ENCODE results near the gene MFAP2. TPM values are rescaled to one million over a fixed set of nuclear protein-coding genes. Genes with fewer than 3 reads are reported as not detected.

The MFAP2 gene
- polyA plus RNA-seq, 3 donors: not detected

DNA sequence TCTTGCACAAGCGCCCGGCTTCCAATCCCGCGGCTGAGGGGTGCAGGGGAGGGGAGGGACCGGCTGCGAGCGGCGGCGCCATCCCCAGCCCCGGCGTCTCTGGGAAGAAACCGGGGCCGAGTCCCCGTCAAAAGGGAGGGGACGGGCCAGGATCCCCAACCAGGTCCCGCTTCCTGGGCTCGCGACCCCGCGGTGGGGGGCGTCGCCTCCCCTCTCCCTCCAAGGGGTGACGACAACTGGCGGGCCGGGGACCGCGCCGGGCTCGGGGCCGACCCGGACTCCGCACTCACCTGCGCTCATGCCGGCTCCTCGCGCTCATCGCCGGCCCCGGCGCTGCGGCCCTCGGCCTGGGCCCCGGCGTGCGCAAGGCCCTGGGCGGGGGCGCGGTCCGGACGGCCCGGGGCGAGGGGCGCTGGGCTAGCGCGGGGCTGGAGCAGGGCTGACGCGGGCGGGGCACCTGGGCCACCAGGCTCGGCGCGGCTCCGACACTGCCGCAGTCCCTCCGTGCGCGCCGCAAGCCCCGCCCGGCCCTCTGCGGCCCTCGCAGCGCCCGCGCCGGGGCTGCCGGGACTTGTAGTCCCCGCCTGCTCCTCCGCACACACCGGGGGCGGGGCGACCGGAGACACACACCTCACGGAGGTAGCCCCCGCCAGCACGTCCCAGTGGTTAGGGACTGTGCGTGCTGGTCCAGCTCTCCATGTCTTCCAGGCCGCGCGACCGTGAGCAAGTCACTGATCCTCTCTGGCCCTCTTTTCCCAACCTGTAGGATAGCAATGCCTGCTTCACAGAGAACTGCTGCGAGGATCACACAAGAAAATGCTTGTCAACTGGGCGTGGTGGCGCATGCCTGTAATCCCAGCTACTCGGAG is 31.3 kb upstream of the MFAP2 start, which contains the start of gene ATP13A2:
Gene ATP13A2, minus strand, starts transcription at position 490 of the 869 bp plus-strand sequence. Its CDS starts 190 bp downstream, at position 300.
- no peaks in the 10 kb centered on the region for H3K27me3 ChIP-seq (ENCODE audit: control insufficient read depth in 2 of 2, insufficient read depth in 2 of 2, low read length in 2 of 2)
- intact Hi-C loops (cut with micrococcal nuclease): no loop called here
- H2AFZ ChIP-seq (ENCODE audit: insufficient read depth, low read depth, low read length, poor library complexity, severe bottlenecking): peak within 1 kb of the TSS; percentile 83
- TF ChIP-seq, protein P1, sequence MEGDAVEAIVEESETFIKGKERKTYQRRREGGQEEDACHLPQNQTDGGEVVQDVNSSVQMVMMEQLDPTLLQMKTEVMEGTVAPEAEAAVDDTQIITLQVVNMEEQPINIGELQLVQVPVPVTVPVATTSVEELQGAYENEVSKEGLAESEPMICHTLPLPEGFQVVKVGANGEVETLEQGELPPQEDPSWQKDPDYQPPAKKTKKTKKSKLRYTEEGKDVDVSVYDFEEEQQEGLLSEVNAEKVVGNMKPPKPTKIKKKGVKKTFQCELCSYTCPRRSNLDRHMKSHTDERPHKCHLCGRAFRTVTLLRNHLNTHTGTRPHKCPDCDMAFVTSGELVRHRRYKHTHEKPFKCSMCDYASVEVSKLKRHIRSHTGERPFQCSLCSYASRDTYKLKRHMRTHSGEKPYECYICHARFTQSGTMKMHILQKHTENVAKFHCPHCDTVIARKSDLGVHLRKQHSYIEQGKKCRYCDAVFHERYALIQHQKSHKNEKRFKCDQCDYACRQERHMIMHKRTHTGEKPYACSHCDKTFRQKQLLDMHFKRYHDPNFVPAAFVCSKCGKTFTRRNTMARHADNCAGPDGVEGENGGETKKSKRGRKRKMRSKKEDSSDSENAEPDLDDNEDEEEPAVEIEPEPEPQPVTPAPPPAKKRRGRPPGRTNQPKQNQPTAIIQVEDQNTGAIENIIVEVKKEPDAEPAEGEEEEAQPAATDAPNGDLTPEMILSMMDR (IDR thresholded peaks at IDR 0.05): no peak
- Mint-ChIP-seq H3K4me3 (peak within 1 kb of the TSS; percentile 86 to 90), H3K9me3 (no peaks in the 10 kb centered on the region), H3K27ac (peak within 1 kb of the TSS in 6 of 7 donors; percentile 43 to 80 (median 68)), H3K4me1 (peaks cover 57% of the 10 kb centered on the region), H3K27me3 (ENCODE audit: low read depth in 3 of 3) (peaks cover 4 to 5% (median 5%) of the 10 kb centered on the region in 3 donors), H3K36me3 (peaks cover 0 to under 1% of the 10 kb centered on the region in 2 donors)
- H3K4me2 ChIP-seq (replicated peaks; ENCODE audit: extremely low read depth, low read length, poor library complexity, severe bottlenecking): peak within 1 kb of the TSS; percentile 96
- peaks cover 12% of the 10 kb centered on the region for H3K79me2 ChIP-seq (ENCODE audit: insufficient read depth, low read length)
- peak; percentile 30 to 71 (median 52) for DNase-seq
- peak within 1 kb of the TSS; percentile 68 to 91 (median 81) for H3K4me3 ChIP-seq (replicated peaks in 1 of 3; ENCODE audit: low read depth in 2 of 3, low read length in 3 of 3)
- peak within 1 kb of the TSS in 1 of 2 donors; percentile 41 for H3K27ac ChIP-seq (ENCODE audit: low read depth in 1 of 2, low read length in 2 of 2)
- H3K4me1 ChIP-seq (ENCODE audit: control insufficient read depth in 1 of 2, insufficient read depth in 2 of 2, low read length in 2 of 2): peaks cover 54 to 61% of the 10 kb centered on the region in 2 donors
- H4K20me1 ChIP-seq (ENCODE audit: insufficient read depth, low read length): peaks cover 21% of the 10 kb centered on the region
- WGBS (ENCODE audit: insufficient coverage): 1% methylated on average over 92 of the region's 94 CpGs
- H3K36me3 ChIP-seq (replicated peaks in 1 of 2; ENCODE audit: control insufficient read depth in 1 of 2, insufficient read depth in 2 of 2, low read length in 2 of 2): no peaks in the 10 kb centered on the region
- peak within 1 kb of the TSS; percentile 69 for H3K9ac ChIP-seq (ENCODE audit: insufficient read depth, low read length, poor library complexity, severe bottlenecking)
- H3K9me3 ChIP-seq (replicated peaks in 1 of 2; ENCODE audit: control insufficient read depth in 1 of 2, insufficient read depth in 1 of 2, low read length in 2 of 2): no peaks in the 10 kb centered on the region

DNA sequence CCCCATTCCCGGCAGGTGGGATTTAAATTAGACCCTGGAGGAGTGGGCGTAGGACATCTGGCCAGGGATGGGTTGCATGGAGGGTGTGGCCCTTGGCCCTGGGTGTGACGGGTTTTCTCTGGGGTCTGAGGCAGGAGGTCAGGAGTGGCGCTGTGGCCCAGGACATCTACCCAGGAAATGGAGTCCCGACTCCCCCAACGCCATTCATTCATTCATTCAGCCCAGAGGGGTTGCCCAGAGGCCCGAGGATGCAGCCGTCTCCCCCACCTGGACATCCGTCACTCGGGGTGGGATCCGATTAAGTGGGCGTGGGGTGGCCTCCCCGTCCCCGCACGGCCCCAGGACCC is 30.6 kb upstream of the MFAP2 start:
- H3K9me3 ChIP-seq (replicated peaks in 1 of 2; ENCODE audit: control insufficient read depth in 1 of 2, insufficient read depth in 1 of 2, low read length in 2 of 2): no peaks in the 10 kb centered on the region
- peak overlapping the region; percentile 68 to 91 (median 81) for H3K4me3 ChIP-seq (replicated peaks in 1 of 3; ENCODE audit: low read depth in 2 of 3, low read length in 3 of 3)
- WGBS (ENCODE audit: insufficient coverage): 0% methylated on average over 1 of the region's 15 CpGs
- Mint-ChIP-seq H3K9me3 (no peaks in the 10 kb centered on the region), H3K27ac (peak overlapping the region in 4 of 7 donors; percentile 46 to 75 (median 66)), H3K36me3 (peaks cover 3 to 6% of the 10 kb centered on the region in 2 donors), H3K4me3 (peak overlapping the region; percentile 86 to 90), H3K4me1 (peaks cover 55% of the 10 kb centered on the region), H3K27me3 (ENCODE audit: low read depth in 3 of 3) (peaks cover 4 to 5% (median 4%) of the 10 kb centered on the region in 3 donors)
- TF ChIP-seq, protein P1 (IDR thresholded peaks at IDR 0.05): no peak
- H3K9ac ChIP-seq (ENCODE audit: insufficient read depth, low read length, poor library complexity, severe bottlenecking): peak overlapping the region; percentile 69
- H3K27ac ChIP-seq (ENCODE audit: low read depth in 1 of 2, low read length in 2 of 2): peak overlapping the region in 1 of 2 donors; percentile 41
- peak overlapping the region; percentile 96 for H3K4me2 ChIP-seq (replicated peaks; ENCODE audit: extremely low read depth, low read length, poor library complexity, severe bottlenecking)
- no peak for DNase-seq
- peaks cover 12% of the 10 kb centered on the region for H3K79me2 ChIP-seq (ENCODE audit: insufficient read depth, low read length)
- intact Hi-C loops (cut with micrococcal nuclease): no loop called here
- peak overlapping the region; percentile 83 for H2AFZ ChIP-seq (ENCODE audit: insufficient read depth, low read depth, low read length, poor library complexity, severe bottlenecking)
- H3K36me3 ChIP-seq (replicated peaks in 1 of 2; ENCODE audit: control insufficient read depth in 1 of 2, insufficient read depth in 2 of 2, low read length in 2 of 2): peaks cover 0 to 2% of the 10 kb centered on the region in 2 donors
- H3K27me3 ChIP-seq (ENCODE audit: control insufficient read depth in 2 of 2, insufficient read depth in 2 of 2, low read length in 2 of 2): no peaks in the 10 kb centered on the region
- H4K20me1 ChIP-seq (ENCODE audit: insufficient read depth, low read length): peaks cover 21% of the 10 kb centered on the region
- H3K4me1 ChIP-seq (ENCODE audit: control insufficient read depth in 1 of 2, insufficient read depth in 2 of 2, low read length in 2 of 2): peaks cover 52 to 58% of the 10 kb centered on the region in 2 donors
